ENCODE data around the gene RPS8.

Gene RPS8

DNA sequence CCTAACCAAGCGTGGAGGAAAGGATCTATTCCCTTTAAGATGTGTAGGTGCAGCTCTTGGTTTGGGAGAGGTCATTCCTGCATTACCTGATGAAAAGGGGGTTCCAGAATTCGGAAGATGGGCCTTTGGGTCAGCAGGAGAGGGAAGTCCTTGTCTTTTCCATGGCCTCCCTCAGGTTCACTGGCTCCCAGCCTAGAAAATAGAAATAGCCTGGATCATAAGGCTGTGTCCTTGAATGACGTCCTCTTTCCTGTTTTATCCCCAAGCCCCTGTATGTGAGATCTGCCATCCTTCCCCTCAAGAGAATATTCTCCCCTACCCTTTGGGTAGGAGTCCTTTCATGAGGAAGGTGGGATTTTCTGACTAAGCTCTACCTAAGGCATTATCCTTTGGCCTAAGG lies 14.5 kb upstream of the RPS8 start:
- TF ChIP-seq, protein P1, sequence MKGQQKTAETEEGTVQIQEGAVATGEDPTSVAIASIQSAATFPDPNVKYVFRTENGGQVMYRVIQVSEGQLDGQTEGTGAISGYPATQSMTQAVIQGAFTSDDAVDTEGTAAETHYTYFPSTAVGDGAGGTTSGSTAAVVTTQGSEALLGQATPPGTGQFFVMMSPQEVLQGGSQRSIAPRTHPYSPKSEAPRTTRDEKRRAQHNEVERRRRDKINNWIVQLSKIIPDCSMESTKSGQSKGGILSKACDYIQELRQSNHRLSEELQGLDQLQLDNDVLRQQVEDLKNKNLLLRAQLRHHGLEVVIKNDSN (IDR thresholded peaks at IDR 0.05), result no peak
- TF ChIP-seq NFIC (IDR thresholded peaks at IDR 0.05), result no peak
- no peak for TF ChIP-seq CREB1 (IDR thresholded peaks at IDR 0.05; ENCODE audit: low read depth)
- TF ChIP-seq, protein P2, sequence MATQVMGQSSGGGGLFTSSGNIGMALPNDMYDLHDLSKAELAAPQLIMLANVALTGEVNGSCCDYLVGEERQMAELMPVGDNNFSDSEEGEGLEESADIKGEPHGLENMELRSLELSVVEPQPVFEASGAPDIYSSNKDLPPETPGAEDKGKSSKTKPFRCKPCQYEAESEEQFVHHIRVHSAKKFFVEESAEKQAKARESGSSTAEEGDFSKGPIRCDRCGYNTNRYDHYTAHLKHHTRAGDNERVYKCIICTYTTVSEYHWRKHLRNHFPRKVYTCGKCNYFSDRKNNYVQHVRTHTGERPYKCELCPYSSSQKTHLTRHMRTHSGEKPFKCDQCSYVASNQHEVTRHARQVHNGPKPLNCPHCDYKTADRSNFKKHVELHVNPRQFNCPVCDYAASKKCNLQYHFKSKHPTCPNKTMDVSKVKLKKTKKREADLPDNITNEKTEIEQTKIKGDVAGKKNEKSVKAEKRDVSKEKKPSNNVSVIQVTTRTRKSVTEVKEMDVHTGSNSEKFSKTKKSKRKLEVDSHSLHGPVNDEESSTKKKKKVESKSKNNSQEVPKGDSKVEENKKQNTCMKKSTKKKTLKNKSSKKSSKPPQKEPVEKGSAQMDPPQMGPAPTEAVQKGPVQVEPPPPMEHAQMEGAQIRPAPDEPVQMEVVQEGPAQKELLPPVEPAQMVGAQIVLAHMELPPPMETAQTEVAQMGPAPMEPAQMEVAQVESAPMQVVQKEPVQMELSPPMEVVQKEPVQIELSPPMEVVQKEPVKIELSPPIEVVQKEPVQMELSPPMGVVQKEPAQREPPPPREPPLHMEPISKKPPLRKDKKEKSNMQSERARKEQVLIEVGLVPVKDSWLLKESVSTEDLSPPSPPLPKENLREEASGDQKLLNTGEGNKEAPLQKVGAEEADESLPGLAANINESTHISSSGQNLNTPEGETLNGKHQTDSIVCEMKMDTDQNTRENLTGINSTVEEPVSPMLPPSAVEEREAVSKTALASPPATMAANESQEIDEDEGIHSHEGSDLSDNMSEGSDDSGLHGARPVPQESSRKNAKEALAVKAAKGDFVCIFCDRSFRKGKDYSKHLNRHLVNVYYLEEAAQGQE (IDR thresholded peaks at IDR 0.05; ENCODE audit: low read depth), result no peak
- TF ChIP-seq TEAD4 (IDR thresholded peaks at IDR 0.05), result no peak
- no peak for TF ChIP-seq TAF1 (IDR thresholded peaks at IDR 0.05; ENCODE audit: low read depth)
- no peak for TF ChIP-seq EGR1 (IDR thresholded peaks at IDR 0.05)
- TF ChIP-seq, protein P3, sequence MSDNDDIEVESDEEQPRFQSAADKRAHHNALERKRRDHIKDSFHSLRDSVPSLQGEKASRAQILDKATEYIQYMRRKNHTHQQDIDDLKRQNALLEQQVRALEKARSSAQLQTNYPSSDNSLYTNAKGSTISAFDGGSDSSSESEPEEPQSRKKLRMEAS (IDR thresholded peaks at IDR 0.05), result no peak
- TF ChIP-seq TCF12 (IDR thresholded peaks at IDR 0.05; ENCODE audit: low read depth), result no peak
- TF ChIP-seq YY1 (IDR thresholded peaks at IDR 0.05; ENCODE audit: low read depth), result no peak

DNA sequence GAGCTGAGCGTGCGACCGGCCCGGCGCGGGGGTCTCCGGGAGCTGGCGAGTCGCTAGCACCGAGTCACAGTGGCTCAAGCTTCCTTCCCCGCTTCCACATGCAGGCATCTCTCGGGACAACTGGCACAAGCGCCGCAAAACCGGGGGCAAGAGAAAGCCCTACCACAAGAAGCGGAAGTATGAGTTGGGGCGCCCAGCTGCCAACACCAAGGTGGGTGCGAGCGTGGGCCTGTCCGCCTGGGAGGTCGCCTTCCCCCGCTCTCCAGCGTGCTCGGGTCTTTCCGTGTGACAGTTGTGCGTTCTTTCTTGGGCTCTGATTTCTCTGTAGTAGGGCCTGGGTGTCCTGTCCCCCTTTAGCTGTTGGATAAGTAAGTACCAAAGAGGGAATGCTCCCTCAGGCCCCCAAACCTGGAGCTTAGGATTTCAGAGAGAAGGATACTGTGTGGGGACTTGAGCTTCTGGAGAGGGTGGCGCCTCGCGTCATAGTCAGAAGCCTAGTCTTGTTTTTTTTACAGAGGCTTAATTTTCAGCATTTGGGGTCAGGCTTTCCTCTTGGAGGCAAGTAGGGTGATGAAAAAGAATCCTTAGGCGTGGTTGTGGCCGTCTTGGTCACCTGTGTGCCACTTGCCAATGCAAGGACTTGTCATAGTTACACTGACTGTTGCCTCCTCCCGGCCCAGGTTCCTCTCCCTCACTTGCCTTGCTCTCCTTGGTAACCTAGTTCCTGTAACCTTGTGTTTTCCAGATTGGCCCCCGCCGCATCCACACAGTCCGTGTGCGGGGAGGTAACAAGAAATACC lies 790 bp downstream of the RPS8 start:
- TF ChIP-seq YY1 (IDR thresholded peaks at IDR 0.05; ENCODE audit: low read depth), result no peak
- no peak for TF ChIP-seq CREB1 (IDR thresholded peaks at IDR 0.05; ENCODE audit: low read depth)
- TF ChIP-seq TEAD4 (IDR thresholded peaks at IDR 0.05), result no peak
- TF ChIP-seq CEBPB (IDR thresholded peaks at IDR 0.05), result no peak
- TF ChIP-seq EP300 (IDR thresholded peaks at IDR 0.05; ENCODE audit: borderline replicate concordance), result no peak
- TF ChIP-seq ZBTB7A (IDR thresholded peaks at IDR 0.05; ENCODE audit: low read depth), result no peak

DNA sequence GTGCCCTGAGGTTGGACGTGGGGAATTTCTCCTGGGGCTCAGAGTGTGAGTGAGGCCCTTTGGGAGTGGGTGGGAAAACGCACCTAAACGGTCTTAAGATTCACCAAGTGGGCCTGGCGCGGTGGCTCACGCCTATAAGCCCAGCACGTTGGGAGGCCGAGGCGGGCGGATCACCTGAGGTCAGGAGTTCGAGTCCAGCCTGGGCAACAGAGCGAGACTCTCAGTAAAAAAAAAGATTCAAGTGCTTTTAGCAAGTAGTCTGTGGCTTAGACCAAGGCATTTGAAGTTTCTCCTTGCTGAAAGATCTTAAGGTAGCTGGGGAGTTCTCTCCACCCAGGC lies 1.4 kb downstream of the RPS8 start:
- no peak for TF ChIP-seq TAF1 (IDR thresholded peaks at IDR 0.05; ENCODE audit: low read depth)
- TF ChIP-seq YY1 (IDR thresholded peaks at IDR 0.05; ENCODE audit: low read depth), result no peak

DNA sequence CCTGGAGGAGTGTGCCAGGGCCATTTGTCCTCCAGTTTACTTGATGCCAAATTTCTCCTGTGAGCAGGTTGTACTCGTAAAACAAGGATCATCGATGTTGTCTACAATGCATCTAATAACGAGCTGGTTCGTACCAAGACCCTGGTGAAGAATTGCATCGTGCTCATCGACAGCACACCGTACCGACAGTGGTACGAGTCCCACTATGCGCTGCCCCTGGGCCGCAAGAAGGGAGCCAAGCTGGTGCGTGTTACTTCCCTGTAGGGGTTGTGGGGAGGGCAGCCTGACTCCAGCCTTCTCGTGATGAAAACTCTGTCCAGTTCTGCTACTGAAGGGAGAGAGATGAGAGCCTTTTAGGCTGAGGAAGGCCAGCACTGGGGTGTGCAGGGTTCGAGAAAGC lies 2.2 kb downstream of the RPS8 start:
- TF ChIP-seq YY1 (IDR thresholded peaks at IDR 0.05; ENCODE audit: low read depth) (no peak), CEBPB (IDR thresholded peaks at IDR 0.05) (no peak), TEAD4 (IDR thresholded peaks at IDR 0.05) (no peak)
- TF ChIP-seq, protein P2 (IDR thresholded peaks at IDR 0.05; ENCODE audit: low read depth), result no peak

DNA sequence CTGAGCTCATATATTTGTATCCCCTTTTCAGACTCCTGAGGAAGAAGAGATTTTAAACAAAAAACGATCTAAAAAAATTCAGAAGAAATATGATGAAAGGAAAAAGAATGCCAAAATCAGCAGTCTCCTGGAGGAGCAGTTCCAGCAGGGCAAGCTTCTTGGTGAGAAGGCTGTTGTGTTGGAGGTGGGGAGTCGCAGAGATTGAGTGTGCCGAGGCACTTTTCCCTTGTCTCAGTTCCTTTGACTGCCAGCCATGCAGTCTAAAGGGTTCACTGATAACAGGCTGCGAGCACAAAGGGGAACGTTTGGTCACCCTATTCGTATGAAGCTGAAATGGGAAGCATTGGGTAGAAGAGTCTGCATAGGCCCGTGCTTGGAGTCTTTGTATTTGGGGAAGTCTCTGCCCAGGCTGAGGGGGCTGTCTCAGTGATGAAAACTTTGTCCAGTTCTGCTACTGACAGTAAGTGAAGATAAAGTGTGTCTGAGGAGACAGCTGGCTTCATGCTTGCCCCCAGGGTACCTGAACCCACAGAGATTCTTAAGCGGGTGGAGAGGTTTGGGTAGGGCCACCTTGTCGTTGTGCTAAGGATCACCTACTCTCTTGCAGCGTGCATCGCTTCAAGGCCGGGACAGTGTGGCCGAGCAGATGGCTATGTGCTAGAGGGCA lies 2.8 kb downstream of the RPS8 start:
- TF ChIP-seq NFIC (IDR thresholded peaks at IDR 0.05) (no peak), TCF12 (IDR thresholded peaks at IDR 0.05; ENCODE audit: low read depth) (no peak), YY1 (IDR thresholded peaks at IDR 0.05; ENCODE audit: low read depth) (no peak), CREB1 (IDR thresholded peaks at IDR 0.05; ENCODE audit: low read depth) (no peak)
- TF ChIP-seq, protein P3 (IDR thresholded peaks at IDR 0.05), result no peak
- TF ChIP-seq, protein P2 (IDR thresholded peaks at IDR 0.05; ENCODE audit: low read depth), result no peak

Data from Ishikawa (cell line).